ENCODE results near the gene ANO1. TPM values are rescaled to one million over a fixed set of nuclear protein-coding genes. Genes with fewer than 3 reads are reported as not detected.

Gene ANO1
- total RNA-seq, 1 experiment from 2014 or later = 10.9 TPM

DNA sequence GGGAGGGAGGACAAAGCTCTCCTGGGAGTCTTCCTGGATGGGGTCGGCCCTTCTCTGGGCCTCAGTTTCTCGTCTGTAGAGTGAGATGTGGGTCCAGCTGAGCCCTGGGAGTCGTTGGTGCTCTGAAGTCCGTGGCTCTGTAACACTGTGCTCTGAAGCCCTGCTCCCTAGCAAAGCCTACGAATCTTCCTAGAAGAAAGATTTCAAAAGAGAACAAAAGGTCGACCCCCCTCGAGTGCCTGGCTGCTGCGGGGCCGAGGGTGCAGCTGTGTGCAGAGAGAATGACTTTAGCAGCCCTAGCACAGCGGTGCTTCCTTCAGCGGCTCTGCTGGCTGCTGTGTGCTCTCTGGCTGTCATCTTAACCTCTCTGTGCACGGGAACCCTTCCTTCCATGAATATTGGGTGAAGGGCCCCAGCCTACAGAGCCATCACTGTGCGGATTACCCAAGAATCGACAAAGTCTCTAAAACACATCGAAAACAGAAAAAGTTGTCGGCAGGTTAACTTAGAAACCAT, 10.7 kb downstream of the ANO1 start:
- Mint-ChIP-seq H3K4me1 (peaks cover 10 to 19% of the 10 kb centered on the region in 2 experiments), H3K36me3 (ENCODE audit: insufficient read depth in 1 of 3, low read depth in 3 of 3) (peaks cover 0 to 7% (median 0%) of the 10 kb centered on the region in 3 experiments; a peak in 3 of 7 replicates), H3K4me3 (no peak overlapping the region; a peak in 1 of 5 replicates), H3K9me3 (no peaks in the 10 kb centered on the region), H3K27ac (no peak overlapping the region; a peak in 1 of 7 replicates), H3K27me3 (ENCODE audit: low read depth) (peaks cover 16% of the 10 kb centered on the region)
- H2BK12ac ChIP-seq (ENCODE audit: insufficient read length, low read depth, low read length) = no peak overlapping the region
- H3K18ac ChIP-seq (ENCODE audit: insufficient read length, low read depth, low read length) = no peak overlapping the region
- no peak overlapping the region for H4K5ac ChIP-seq (ENCODE audit: insufficient read length, low read depth, low read length)
- H3K56ac ChIP-seq (ENCODE audit: insufficient read length, low read depth, low read length) = no peak overlapping the region
- no peaks in the 10 kb centered on the region for H3K79me1 ChIP-seq (ENCODE audit: insufficient read depth, low read depth, low read length, poor library complexity, severe bottlenecking)
- H3K4me2 ChIP-seq (ENCODE audit: insufficient read depth, insufficient read length, low read length) = no peak overlapping the region
- no peaks in the 10 kb centered on the region for H3K9me3 ChIP-seq (ENCODE audit: control insufficient read depth, low read depth, low read length)
- H3K14ac ChIP-seq (ENCODE audit: insufficient read depth, low read length) = no peak overlapping the region
- no peak overlapping the region for H4K91ac ChIP-seq (ENCODE audit: insufficient read length, low read depth, low read length)
- H3K79me2 ChIP-seq (ENCODE audit: insufficient read depth, low read length) = no peaks in the 10 kb centered on the region
- H3K23me2 ChIP-seq (ENCODE audit: insufficient read length, low read depth, low read length, poor library complexity, severe bottlenecking) = no peaks in the 10 kb centered on the region
- H2AK5ac ChIP-seq (ENCODE audit: insufficient read length, low read length) = no peak overlapping the region
- H2BK5ac ChIP-seq (ENCODE audit: insufficient read length, low read length) = no peak overlapping the region
- H3K23ac ChIP-seq (ENCODE audit: insufficient read length, low read depth, low read length) = no peak overlapping the region
- no peaks in the 10 kb centered on the region; the same call in 1 of the 2 replicates for H3K4me1 ChIP-seq (ENCODE audit: insufficient read depth, low read length)
- no peak overlapping the region for H2AFZ ChIP-seq (ENCODE audit: low read length)
- TF ChIP-seq, protein P1, sequence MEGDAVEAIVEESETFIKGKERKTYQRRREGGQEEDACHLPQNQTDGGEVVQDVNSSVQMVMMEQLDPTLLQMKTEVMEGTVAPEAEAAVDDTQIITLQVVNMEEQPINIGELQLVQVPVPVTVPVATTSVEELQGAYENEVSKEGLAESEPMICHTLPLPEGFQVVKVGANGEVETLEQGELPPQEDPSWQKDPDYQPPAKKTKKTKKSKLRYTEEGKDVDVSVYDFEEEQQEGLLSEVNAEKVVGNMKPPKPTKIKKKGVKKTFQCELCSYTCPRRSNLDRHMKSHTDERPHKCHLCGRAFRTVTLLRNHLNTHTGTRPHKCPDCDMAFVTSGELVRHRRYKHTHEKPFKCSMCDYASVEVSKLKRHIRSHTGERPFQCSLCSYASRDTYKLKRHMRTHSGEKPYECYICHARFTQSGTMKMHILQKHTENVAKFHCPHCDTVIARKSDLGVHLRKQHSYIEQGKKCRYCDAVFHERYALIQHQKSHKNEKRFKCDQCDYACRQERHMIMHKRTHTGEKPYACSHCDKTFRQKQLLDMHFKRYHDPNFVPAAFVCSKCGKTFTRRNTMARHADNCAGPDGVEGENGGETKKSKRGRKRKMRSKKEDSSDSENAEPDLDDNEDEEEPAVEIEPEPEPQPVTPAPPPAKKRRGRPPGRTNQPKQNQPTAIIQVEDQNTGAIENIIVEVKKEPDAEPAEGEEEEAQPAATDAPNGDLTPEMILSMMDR (conservative IDR thresholded peaks at IDR 0.05) = no peak
- H3K4ac ChIP-seq (ENCODE audit: low read depth, low read length) = no peak overlapping the region
- WGBS (ENCODE audit: extremely low coverage, insufficient read length, low lambda C conversion rate) = no CpG with 5 or more reads among the region's 16 CpGs
- no peaks in the 10 kb centered on the region for H3K27me3 ChIP-seq (ENCODE audit: insufficient read depth, low read length)
- no peak for DNase-seq
- no peak overlapping the region for H2BK20ac ChIP-seq (ENCODE audit: low read depth, low read length, poor library complexity, severe bottlenecking)
- H2BK120ac ChIP-seq (ENCODE audit: low read depth, low read length, poor library complexity, severe bottlenecking) = no peak overlapping the region
- H3T11ph ChIP-seq (ENCODE audit: low read length) = no peak overlapping the region
- peaks cover 3% of the 10 kb centered on the region for H4K20me1 ChIP-seq (ENCODE audit: control insufficient read depth, insufficient read depth, insufficient read length)
- H3K27ac ChIP-seq (ENCODE audit: insufficient read length, low read depth, low read length) = no peak overlapping the region
- H4K8ac ChIP-seq (replicated peaks; ENCODE audit: insufficient read length, low read depth, low read length) = no peak overlapping the region
- no peak overlapping the region for H3K9ac ChIP-seq (ENCODE audit: extremely low read depth, insufficient read length, low read length)
- H2BK15ac ChIP-seq (ENCODE audit: low read depth, low read length) = no peak overlapping the region

Data from H9 (cell line).